Activated B cell treated with CpG ODN at 0.5 μM for 24 hours (primary cell): Measurements from ENCODE around the gene MTX3. TPM values are rescaled to one million over a fixed set of nuclear protein-coding genes. Genes with fewer than 3 reads are reported as not detected.

Source experiments
- ATAC-seq: fragments of 200-7000 bp; cut with Tn5 transposase; one replicate; pipeline ENCODE4 v1.10.0; 2021; ENCODE audit warnings: low read depth, mild to moderate bottlenecking, moderate library complexity
- CTCF ChIA-PET: fragments of 350-600 bp; sonication (Branson Sonifier 250); formaldehyde crosslinking; loops from one replicate; lab custom pipeline; 2021; ENCODE audit warnings: antibody characterized with exemption; lab: Charles Lee
- POLR2A ChIA-PET: fragments of 350-600 bp; sonication (Branson Sonifier 250); formaldehyde crosslinking; loops from one replicate; lab custom pipeline; 2021; ENCODE audit warnings: antibody characterized with exemption; lab: Charles Lee
- DNase-seq: peaks from one replicate; pipeline ENCODE4 v3.0.0; 2022
- H3K27ac Mint-ChIP-seq: one replicate; pipeline ENCODE4 v1.8.0; 2020; ENCODE audit warnings: mixed read lengths
- H3K27me3 Mint-ChIP-seq: one replicate; pipeline ENCODE4 v1.8.0; 2021; ENCODE audit warnings: mixed read lengths
- H3K36me3 Mint-ChIP-seq: one replicate; pipeline ENCODE4 v1.8.0; 2021; ENCODE audit warnings: low read depth, mixed read lengths
- H3K4me1 Mint-ChIP-seq: one replicate; pipeline ENCODE4 v1.8.0; 2021; ENCODE audit warnings: mixed read lengths
- H3K4me3 Mint-ChIP-seq: one replicate; pipeline ENCODE4 v1.8.0; 2020; ENCODE audit warnings: mild to moderate bottlenecking, mixed read lengths
- H3K9me3 Mint-ChIP-seq: one replicate; pipeline ENCODE4 v1.8.0; 2020; ENCODE audit warnings: mixed read lengths
- intact Hi-C: fragments of 100-400 bp; cut with micrococcal nuclease; formaldehyde crosslinking; loops from one replicate; pipeline ENCODE4 v1.15.1; 2024
- total RNA-seq: library from RNA; stranded (reverse); gene quantifications from 2 replicates; pipeline ENCODE4 v1.2.3, GENCODE V29; 2022
- TF ChIP-seq, protein P1 (sequence below): fragments of 200-600 bp; IDR thresholded peaks from one replicate; pipeline ENCODE4 v1.8.0; 2022; ENCODE audit warnings: antibody characterized with exemption, mild to moderate bottlenecking

Gene MTX3
- total RNA-seq, 1 donor from 2014 or later = 21.4 TPM

DNA sequence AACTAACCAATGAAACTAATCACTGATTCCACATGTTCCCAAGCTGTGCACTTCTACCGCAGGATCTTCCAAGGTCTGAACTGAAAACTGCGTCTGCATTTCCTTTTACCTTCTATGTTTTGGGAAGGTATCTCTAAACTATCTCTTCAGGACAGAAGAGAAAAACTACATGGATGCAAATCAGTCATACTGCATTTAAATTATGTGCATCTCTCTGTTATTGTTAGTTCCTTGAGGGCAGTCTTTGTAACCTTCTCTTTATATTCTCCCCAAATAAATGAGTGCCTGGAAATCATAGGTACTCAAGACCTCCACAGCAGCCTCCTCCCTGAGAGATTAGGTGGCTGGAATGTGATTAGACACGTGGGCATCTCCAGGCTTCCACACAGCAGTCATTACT is 17.1 kb downstream of the MTX3 start:
- Mint-ChIP-seq H3K27me3 (peaks cover 4% of the 10 kb centered on the region), H3K4me1 (no peaks in the 10 kb centered on the region), H3K36me3 (peaks cover 43% of the 10 kb centered on the region), H3K9me3 (no peaks in the 10 kb centered on the region), H3K27ac (no peak overlapping the region), H3K4me3 (no peak overlapping the region)
- no peak for ATAC-seq
- DNase-seq = no peak
- CTCF ChIA-PET = no interaction called here
- intact Hi-C loops = no loop called here
- POLR2A ChIA-PET = no interaction called here
- TF ChIP-seq, protein P1, sequence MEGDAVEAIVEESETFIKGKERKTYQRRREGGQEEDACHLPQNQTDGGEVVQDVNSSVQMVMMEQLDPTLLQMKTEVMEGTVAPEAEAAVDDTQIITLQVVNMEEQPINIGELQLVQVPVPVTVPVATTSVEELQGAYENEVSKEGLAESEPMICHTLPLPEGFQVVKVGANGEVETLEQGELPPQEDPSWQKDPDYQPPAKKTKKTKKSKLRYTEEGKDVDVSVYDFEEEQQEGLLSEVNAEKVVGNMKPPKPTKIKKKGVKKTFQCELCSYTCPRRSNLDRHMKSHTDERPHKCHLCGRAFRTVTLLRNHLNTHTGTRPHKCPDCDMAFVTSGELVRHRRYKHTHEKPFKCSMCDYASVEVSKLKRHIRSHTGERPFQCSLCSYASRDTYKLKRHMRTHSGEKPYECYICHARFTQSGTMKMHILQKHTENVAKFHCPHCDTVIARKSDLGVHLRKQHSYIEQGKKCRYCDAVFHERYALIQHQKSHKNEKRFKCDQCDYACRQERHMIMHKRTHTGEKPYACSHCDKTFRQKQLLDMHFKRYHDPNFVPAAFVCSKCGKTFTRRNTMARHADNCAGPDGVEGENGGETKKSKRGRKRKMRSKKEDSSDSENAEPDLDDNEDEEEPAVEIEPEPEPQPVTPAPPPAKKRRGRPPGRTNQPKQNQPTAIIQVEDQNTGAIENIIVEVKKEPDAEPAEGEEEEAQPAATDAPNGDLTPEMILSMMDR = no peak

DNA sequence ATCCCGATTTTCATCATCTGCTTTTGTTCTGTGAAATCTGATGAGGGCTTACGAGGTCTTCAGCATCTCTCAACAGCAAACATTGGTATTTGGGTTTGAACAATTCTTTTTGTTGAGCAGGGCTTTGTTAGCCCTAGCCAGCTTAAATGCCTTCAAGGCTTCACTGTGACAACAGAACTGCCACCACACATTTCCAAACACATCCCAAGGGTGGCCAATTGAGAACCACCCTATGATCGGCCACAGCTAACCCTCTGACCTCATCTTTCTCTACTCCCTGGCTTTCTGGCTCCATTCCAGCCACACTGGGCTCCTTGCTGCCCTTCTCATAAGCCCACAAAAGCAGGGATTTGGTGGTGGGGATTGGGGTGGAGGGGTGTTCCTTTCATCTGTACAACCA is 17.6 kb downstream of the MTX3 start:
- POLR2A ChIA-PET = no interaction called here
- H3K4me1 Mint-ChIP-seq = no peaks in the 10 kb centered on the region
- no peak overlapping the region for H3K4me3 Mint-ChIP-seq

DNA sequence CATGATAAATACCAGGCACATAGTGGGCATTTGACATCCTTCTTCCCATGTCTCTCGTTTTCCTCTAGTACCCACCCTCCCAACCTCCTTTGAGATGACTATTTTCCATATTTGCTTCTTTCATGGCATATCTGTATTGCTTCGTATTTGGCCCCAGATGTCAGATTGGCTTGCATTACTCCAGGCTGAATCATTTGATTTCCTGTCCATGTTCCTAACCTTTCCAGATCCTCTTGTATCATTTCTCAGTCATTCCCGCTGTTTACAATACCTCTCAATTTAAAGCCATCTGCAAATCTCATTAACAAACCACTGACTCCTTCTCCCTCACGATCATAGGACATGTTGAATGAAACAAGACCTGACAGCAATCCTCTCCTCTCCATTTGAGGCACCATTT is 19.9 kb downstream of the MTX3 start:
- ATAC-seq (no peak), DNase-seq (no peak)
- Mint-ChIP-seq H3K27me3 (peaks cover 7% of the 10 kb centered on the region), H3K27ac (no peak overlapping the region), H3K36me3 (peaks cover 18% of the 10 kb centered on the region), H3K4me3 (no peak overlapping the region), H3K4me1 (no peaks in the 10 kb centered on the region), H3K9me3 (no peaks in the 10 kb centered on the region)
- ChIA-PET POLR2A (no interaction called here), CTCF (no interaction called here)
- intact Hi-C loops = no loop called here
- TF ChIP-seq, protein P1 = no peak

More for the DNA sequence above, 17.6 kb downstream of the MTX3 start:
- Mint-ChIP-seq H3K27ac (no peak overlapping the region), H3K27me3 (peaks cover 4% of the 10 kb centered on the region), H3K9me3 (no peaks in the 10 kb centered on the region), H3K36me3 (peaks cover 39% of the 10 kb centered on the region)
- DNase-seq (no peak), ATAC-seq (no peak)
- TF ChIP-seq, protein P1 = no peak
- intact Hi-C loops = no loop called here
- CTCF ChIA-PET = no interaction called here

DNA sequence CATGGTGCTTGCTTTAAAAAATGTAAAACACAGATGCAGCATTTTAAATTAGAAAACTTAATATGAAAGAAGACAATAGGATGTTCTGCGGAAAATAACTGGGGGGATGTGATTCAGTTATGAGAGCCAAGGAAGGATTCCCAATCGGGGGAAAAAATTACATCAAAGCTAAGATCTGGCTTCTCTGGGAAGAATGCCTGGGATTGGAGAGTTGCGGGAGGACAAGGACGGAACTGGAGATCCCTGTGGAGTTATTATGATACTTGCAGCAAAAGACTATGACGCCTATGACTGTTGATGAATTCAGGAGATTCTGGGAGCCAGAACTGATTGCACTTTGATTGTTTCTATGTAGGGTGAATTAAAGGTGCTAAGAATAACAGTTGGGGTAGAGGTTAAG is 24.6 kb downstream of the MTX3 start:
- H3K27ac Mint-ChIP-seq = no peak overlapping the region
- no peak overlapping the region for H3K4me3 Mint-ChIP-seq
- no peak for DNase-seq
- intact Hi-C loops = no loop called here
- no peaks in the 10 kb centered on the region for H3K36me3 Mint-ChIP-seq
- H3K4me1 Mint-ChIP-seq = no peaks in the 10 kb centered on the region
- ATAC-seq = no peak
- H3K9me3 Mint-ChIP-seq = no peaks in the 10 kb centered on the region
- ChIA-PET POLR2A (no interaction called here), CTCF (no interaction called here)
- TF ChIP-seq, protein P1 = no peak
- H3K27me3 Mint-ChIP-seq = peaks cover 7% of the 10 kb centered on the region

DNA sequence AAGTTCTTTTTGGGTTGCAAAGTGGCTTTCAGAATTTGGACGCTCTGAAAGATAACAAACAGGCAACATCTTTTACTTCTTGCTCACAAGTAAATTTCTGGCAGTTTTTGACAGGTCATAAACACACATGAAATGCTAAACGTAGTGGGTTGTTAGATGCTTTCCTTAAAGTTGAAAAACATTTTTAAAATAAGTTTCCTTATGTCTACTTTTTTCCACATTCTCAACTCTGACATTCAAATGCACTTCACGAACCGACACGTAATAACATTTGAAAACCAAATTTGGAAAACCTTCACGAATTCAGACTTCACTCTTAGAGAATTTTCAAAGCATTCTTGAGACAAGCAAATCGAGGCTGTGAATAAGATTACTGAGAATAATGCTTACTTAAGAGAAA is 26.9 kb downstream of the MTX3 start:
- ATAC-seq (no peak), DNase-seq (no peak)
- H3K4me1 Mint-ChIP-seq = no peaks in the 10 kb centered on the region
- no peaks in the 10 kb centered on the region for H3K9me3 Mint-ChIP-seq
- H3K36me3 Mint-ChIP-seq = no peaks in the 10 kb centered on the region
- intact Hi-C loops = no loop called here
- TF ChIP-seq, protein P1 = no peak
- no peak overlapping the region for H3K27ac Mint-ChIP-seq
- peaks cover 3% of the 10 kb centered on the region for H3K27me3 Mint-ChIP-seq
- ChIA-PET CTCF (no interaction called here), POLR2A (no interaction called here)
- H3K4me3 Mint-ChIP-seq = no peak overlapping the region
